GM12878 (cell line): ENCODE data around the gene CYP46A1. TPM values are rescaled to one million over a fixed set of nuclear protein-coding genes. Genes with fewer than 3 reads are reported as not detected.

Experiments
- ATAC-seq: fragments of 200-7000 bp; cut with Tn5 transposase; 3 replicates; pipeline ENCODE4 v1.9.1; 2020; ENCODE audit warnings: mild to moderate bottlenecking, moderate library complexity
- BruUV-seq: library from RNA; stranded (reverse); fragments of 400-500 nt; replicated peaks from 2 replicates; lab custom pipeline; 2021; lab: Mats Ljungman, UMichigan
- CTCF ChIA-PET: fragments of 300-600 bp; sonication (Branson Sonifier 250); formaldehyde crosslinking; extraction: SDS; loops from one replicate; lab custom pipeline; 2021; ENCODE audit warnings: inconsistent platforms; lab: Yijun Ruan, JAX
- POLR2A ChIA-PET: fragments of 350-600 bp; formaldehyde crosslinking; extraction: SDS; loops from one replicate; lab custom pipeline; 2021; ENCODE audit warnings: inconsistent platforms; lab: Charles Lee
- RAD21 ChIA-PET: fragments of 300-600 bp; sonication (Branson Sonifier 250); formaldehyde crosslinking; loops from one replicate; lab custom pipeline; 2023; ENCODE audit warnings: antibody characterized with exemption; ENCODE audit not compliant: unreplicated experiment; lab: Charles Lee
- SMC1A ChIA-PET: fragments of 300-600 bp; sonication (Branson Sonifier 250); formaldehyde crosslinking; loops from one replicate; lab custom pipeline; 2023; ENCODE audit not compliant: unreplicated experiment, uncharacterized antibody; lab: Charles Lee
- DNase-seq: peaks from one replicate; pipeline ENCODE4 v3.0.0-alpha.2; 2011; ENCODE audit warnings: low read depth, low spot score
- FAIRE-seq: peaks from 3 replicates; lab custom pipeline; 2011; peaks lifted over from hg19 to GRCh38; lab: Jason Lieb, UNC
- H2AFZ ChIP-seq: 2 replicates; pipeline ENCODE4 v1.6.0; 2011; ENCODE audit warnings: low read depth, low read length, control low read depth; ENCODE audit not compliant: control insufficient read depth
- H3K27ac ChIP-seq: 2 replicates; pipeline ENCODE4 v1.5.1; 2011; ENCODE audit warnings: control low read depth; ENCODE audit not compliant: control insufficient read depth, insufficient read depth
- H3K27me3 ChIP-seq, 2 experiments: replicated peaks in 1 of 2; 2 replicates each; pipeline versions ENCODE4 v1.6.0 to v1.6.1; 2011; ENCODE audit warnings: low read length in 1 of 2; ENCODE audit not compliant: control insufficient read depth in 2 of 2, insufficient read depth in 2 of 2
- H3K36me3 ChIP-seq, 2 experiments: 2 replicates each; pipeline ENCODE4 v1.5.1; 2011; ENCODE audit warnings: low read length in 1 of 2; ENCODE audit not compliant: control insufficient read depth in 2 of 2, insufficient read depth in 2 of 2
- H3K4me1 ChIP-seq: 2 replicates; pipeline ENCODE4 v1.6.1; 2011; ENCODE audit warnings: mild to moderate bottlenecking, low read length, moderate library complexity, mixed read lengths; ENCODE audit not compliant: control insufficient read depth, insufficient read depth
- H3K4me2 ChIP-seq: 2 replicates; pipeline ENCODE4 v1.6.0; 2011; ENCODE audit warnings: control low read depth; ENCODE audit not compliant: control insufficient read depth, insufficient read depth
- H3K4me3 ChIP-seq: fragments of 200-600 bp; sonication (generic); 2 replicates; pipeline ENCODE4 v1.5.1; 2016
- H3K79me2 ChIP-seq: 2 replicates; pipeline ENCODE4 v1.6.0; 2011; ENCODE audit warnings: low read length; ENCODE audit not compliant: control insufficient read depth, insufficient read depth
- H3K9ac ChIP-seq: 2 replicates; pipeline ENCODE4 v1.8.0; 2011; ENCODE audit warnings: low read length, control low read depth, mixed read lengths; ENCODE audit not compliant: control insufficient read depth, insufficient read depth
- H3K9me3 ChIP-seq: replicated peaks from 3 replicates; pipeline ENCODE4 v1.5.1; 2011; ENCODE audit warnings: mild to moderate bottlenecking, low read length; ENCODE audit not compliant: control insufficient read depth, insufficient read depth
- H4K20me1 ChIP-seq: 2 replicates; pipeline ENCODE4 v1.6.0; 2011; ENCODE audit not compliant: control insufficient read depth, insufficient read depth
- BRCA1 ChIP-seq: IDR thresholded peaks from 2 replicates; pipeline ENCODE4 v1.6.1; 2011; ENCODE audit warnings: low read depth, low read length, improper control_type of control experiment
- EGR1 ChIP-seq, 2 experiments: IDR thresholded peaks; 1 replicate in 1 of 2; 2 replicates in 1 of 2; pipeline ENCODE4 v1.6.1; 2011 to 2012; ENCODE audit warnings: low read depth in 2 of 2, low read length in 2 of 2, borderline replicate concordance in 1 of 2, mild to moderate bottlenecking in 1 of 2, moderate library complexity in 1 of 2
- HDAC6 ChIP-seq: fragments of 200-600 bp; sonication (generic); IDR thresholded peaks from one replicate; pipeline ENCODE4 v1.8.0; 2017; ENCODE audit warnings: antibody characterized with exemption; ENCODE audit not compliant: unreplicated experiment
- IKZF1 ChIP-seq: fragments of 450-650 bp; conservative IDR thresholded peaks from 2 replicates; pipeline ENCODE4 v1.6.1; 2017; ENCODE audit warnings: antibody characterized with exemption, mild to moderate bottlenecking
- JUNB ChIP-seq: IDR thresholded peaks from 2 replicates; pipeline ENCODE4 v1.6.1; 2016; ENCODE audit warnings: antibody characterized with exemption, mild to moderate bottlenecking
- JUND ChIP-seq: IDR thresholded peaks from 2 replicates; pipeline ENCODE4 v1.6.1; 2012; ENCODE audit warnings: low read depth, mild to moderate bottlenecking, low read length, improper control_type of control experiment, moderate library complexity
- MTA3 ChIP-seq: IDR thresholded peaks from 2 replicates; pipeline ENCODE4 v1.6.1; 2012; ENCODE audit warnings: low read length, inconsistent platforms, borderline replicate concordance
- PAX5 ChIP-seq: IDR thresholded peaks from 2 replicates; pipeline ENCODE4 v1.6.1; 2011; ENCODE audit warnings: low read depth, low read length, borderline replicate concordance
- POLR2A ChIP-seq: IDR thresholded peaks from 2 replicates; pipeline ENCODE4 v1.6.1; 2011; ENCODE audit warnings: low read depth, mild to moderate bottlenecking, low read length
- SIN3A ChIP-seq: IDR thresholded peaks from 2 replicates; pipeline ENCODE4 v1.6.1; 2012; ENCODE audit warnings: low read depth, low read length, improper control_type of control experiment
- SMARCA5 ChIP-seq: fragments of 450-650 bp; IDR thresholded peaks from 2 replicates; pipeline ENCODE4 v1.6.1; 2017; ENCODE audit warnings: mild to moderate bottlenecking
- SP1 ChIP-seq: IDR thresholded peaks from one replicate; pipeline ENCODE4 v1.6.1; 2011; ENCODE audit warnings: low read depth, low read length
- TARDBP ChIP-seq: IDR thresholded peaks from 2 replicates; pipeline ENCODE4 v1.6.1; 2016; ENCODE audit warnings: borderline replicate concordance
- ZNF207 ChIP-seq: fragments of 450-650 bp; IDR thresholded peaks from 2 replicates; pipeline ENCODE4 v1.6.1; 2014; ENCODE audit warnings: antibody characterized with exemption, mild to moderate bottlenecking, borderline replicate concordance
- WGBS: methylation state at CpG from one replicate; pipeline ENCODE4 v1.1.6; 2016; ENCODE audit warnings: low lambda C conversion rate; ENCODE audit not compliant: insufficient replicate concordance, insufficient coverage; ENCODE audit errors: missing lambda C conversion rate; 5-methylcytosine and 5-hydroxymethylcytosine counted together
- in situ Hi-C: fragments of 300-500 bp; cut with MboI; formaldehyde crosslinking; loops from 9 replicates; pipeline ENCODE4 v1.14.3; 2018; ENCODE audit warnings: mixed read lengths
- intact Hi-C: fragments of 100-400 bp; cut with micrococcal nuclease; formaldehyde crosslinking; loops from one replicate; pipeline ENCODE4 v1.14.2; 2022; ENCODE audit not compliant: unreplicated experiment
- polyA plus RNA-seq, 11 experiments: library from polyadenylated mRNA; depleted of rRNA in 4 of 11; unstranded in 6 of 11; stranded (reverse) in 5 of 11; fragments of >200 nt; fragmentation: Nextera tagmentation in 4 of 11; fragmentation: Illumina TruSeq in 1 of 11; extraction: Ambion mirVana in 4 of 11; extraction: Trizol in 1 of 11; gene quantifications; 1 replicate in 1 of 11; 2 replicates in 10 of 11; pipeline versions ENCODE4 v1.2.1 to v1.2.3, GENCODE V29; 2011 to 2016; ENCODE audit warnings: inconsistent platforms in 2 of 11, missing spikeins in 2 of 11, low read depth in 1 of 11
- total RNA-seq, 4 experiments: library from RNA; depleted of rRNA in 3 of 4; stranded (reverse); fragments of >200 nt in 3 of 4; fragmentation: Illumina TruSeq in 1 of 4; extraction: Trizol in 1 of 4; gene quantifications; 2 replicates each; pipeline versions ENCODE4 v1.2.1 to v1.2.3, GENCODE V29; 2013 to 2021

Gene CYP46A1
- total and polyA plus RNA-seq, 10 of the 15 experiments (the other 5 are each of a cell fraction or from before 2014, with no cell fraction given) = 0.04 to 0.11 TPM; not detected in 8

DNA sequence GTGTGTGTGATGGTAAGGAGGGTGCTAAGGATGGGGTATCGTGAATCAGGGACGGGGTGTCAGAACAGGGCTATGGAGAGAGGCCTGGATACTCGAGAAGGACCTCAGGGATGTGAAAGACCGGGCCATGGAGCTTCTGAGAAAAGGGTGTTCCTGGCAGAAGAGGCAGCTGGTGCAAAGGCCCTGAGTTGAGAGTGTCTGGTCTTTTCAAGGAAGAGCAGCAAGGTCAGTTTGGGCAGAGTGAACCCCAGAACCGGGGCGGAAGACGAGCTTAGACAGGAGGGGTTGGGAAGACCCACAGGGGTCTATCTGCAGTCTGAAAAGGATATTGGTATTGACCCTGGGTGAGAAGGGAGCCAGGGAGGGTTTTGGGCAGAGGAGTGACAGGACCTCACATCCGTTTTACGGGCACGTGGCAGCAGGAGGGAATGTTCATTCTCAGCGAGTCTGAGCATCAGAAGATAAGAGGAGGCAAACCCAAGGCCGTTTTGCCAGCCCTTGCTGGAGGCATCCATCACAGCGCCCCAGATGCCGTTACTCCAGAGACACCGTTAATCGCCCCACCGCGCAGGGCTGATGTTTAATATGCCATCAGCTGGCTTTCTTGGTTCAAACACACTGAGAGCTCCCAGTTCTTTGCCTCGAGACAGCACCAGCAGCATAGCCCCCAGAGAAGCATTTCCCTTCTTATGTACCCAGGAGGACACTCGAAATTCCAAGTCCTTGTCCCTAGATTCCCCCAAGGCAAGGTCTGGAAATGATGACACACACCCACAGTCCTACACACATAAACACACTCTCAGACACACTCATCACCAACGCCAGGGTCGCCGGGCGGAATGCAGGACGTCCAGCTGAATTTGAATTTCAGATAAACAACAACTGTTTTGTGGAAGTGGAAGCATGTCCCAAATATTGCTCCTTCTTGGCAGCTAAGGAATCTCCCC, 67.7 kb downstream of the CYP46A1 start:
- no peak overlapping the region for H3K4me2 ChIP-seq
- BruUV-seq = no TSS peak
- no peak for FAIRE-seq

More for the DNA sequence above, 67.7 kb downstream of the CYP46A1 start:
- H3K27me3 ChIP-seq = peaks cover 2 to 4% of the 10 kb centered on the region in 2 experiments; a peak in 2 of 4 replicates
- H3K9me3 ChIP-seq = no peaks in the 10 kb centered on the region
- no peak overlapping the region for H3K9ac ChIP-seq
- ChIA-PET POLR2A (no interaction called here), SMC1A (no interaction called here), RAD21 (no interaction called here), CTCF (no interaction called here)
- H3K27ac ChIP-seq = no peak overlapping the region
- H2AFZ ChIP-seq = no peak overlapping the region
- TF ChIP-seq EGR1 (IDR thresholded peaks at IDR 0.05; ENCODE audit: borderline replicate concordance in 1 of 2, low read depth in 2 of 2, low read length in 2 of 2) (no peak), HDAC6 (no peak), PAX5 (no peak), JUNB (no peak), POLR2A (no peak), ZNF207 (no peak), IKZF1 (no peak), BRCA1 (no peak), SP1 (no peak), MTA3 (no peak), JUND (no peak), SMARCA5 (no peak), TARDBP (no peak), SIN3A (no peak)
- intact Hi-C loops (no loop called here), in situ Hi-C loops (no loop called here)
- 21% methylated on average over 25 of the region's 25 CpGs for WGBS
- H3K36me3 ChIP-seq = no peaks in the 10 kb centered on the region
- no peaks in the 10 kb centered on the region for H3K79me2 ChIP-seq
- H3K4me3 ChIP-seq = no peak overlapping the region
- ATAC-seq (no peak), DNase-seq (no peak)
- no peaks in the 10 kb centered on the region for H4K20me1 ChIP-seq
- H3K4me1 ChIP-seq = no peaks in the 10 kb centered on the region
